KMS-11 (cell line): ENCODE results near the gene IFNA8.

ENCODE experiments used
- H2AFZ ChIP-seq: fragments of 200-600 bp; sonication (generic); 2 replicates; pipeline ENCODE4 v1.6.1; 2016; ENCODE audit warnings: antibody characterized with exemption, mixed run types, low read depth
- H3K27ac ChIP-seq: fragments of 200-600 bp; sonication (generic); 2 replicates; pipeline ENCODE4 v1.6.1; 2016; ENCODE audit warnings: mild to moderate bottlenecking, mixed run types
- H3K27me3 ChIP-seq: fragments of 200-600 bp; sonication (generic); 2 replicates; pipeline ENCODE4 v1.6.1; 2017; ENCODE audit warnings: mild to moderate bottlenecking, low read depth, mixed run types, moderate library complexity; ENCODE audit not compliant: insufficient read depth
- H3K36me3 ChIP-seq: fragments of 200-600 bp; sonication (generic); 2 replicates; pipeline ENCODE4 v1.6.1; 2017; ENCODE audit warnings: mild to moderate bottlenecking, mixed run types; ENCODE audit not compliant: insufficient read depth
- H3K4me1 ChIP-seq: fragments of 200-600 bp; sonication (generic); 2 replicates; pipeline ENCODE4 v1.6.1; 2016; ENCODE audit warnings: mild to moderate bottlenecking, low read depth, mixed run types; ENCODE audit not compliant: poor library complexity, severe bottlenecking
- H3K4me2 ChIP-seq: fragments of 200-600 bp; sonication (generic); 2 replicates; pipeline ENCODE4 v1.7.0; 2016; ENCODE audit warnings: mild to moderate bottlenecking, mixed run types
- H3K4me3 ChIP-seq: fragments of 200-600 bp; sonication (generic); IDR thresholded peaks from 2 replicates; pipeline ENCODE4 v1.6.1; 2017; ENCODE audit warnings: low read depth, low read length, mixed read lengths; ENCODE audit not compliant: insufficient read depth
- H3K79me2 ChIP-seq: fragments of 200-600 bp; sonication (generic); 2 replicates; pipeline ENCODE4 v1.6.1; 2016; ENCODE audit warnings: low read depth, mixed run types; ENCODE audit not compliant: insufficient read depth
- H3K9ac ChIP-seq: fragments of 200-600 bp; sonication (generic); 2 replicates; pipeline ENCODE4 v1.6.1; 2016; ENCODE audit warnings: mild to moderate bottlenecking, mixed run types
- H4K20me1 ChIP-seq: fragments of 200-600 bp; sonication (generic); 2 replicates; pipeline ENCODE4 v1.6.1; 2016; ENCODE audit warnings: mild to moderate bottlenecking, mixed run types; ENCODE audit not compliant: insufficient read depth
- CTCF ChIP-seq: fragments of 200-600 bp; sonication (generic); conservative IDR thresholded peaks from 2 replicates; pipeline ENCODE4 v1.6.1; 2017; ENCODE audit warnings: low read depth, mild to moderate bottlenecking, antibody characterized with exemption, low read length, moderate library complexity, mixed read lengths

The IFNA8 gene

GRCh38 chr9:21395778-21396717 is 12.9 kb upstream of the IFNA8 start:
- Histone ChIP-seq H3K36me3 (no peaks in the 10 kb centered on the region), H3K27me3 (no peaks in the 10 kb centered on the region), H4K20me1 (no peaks in the 10 kb centered on the region), H3K9ac (no peak overlapping the region), H2AFZ (no peak overlapping the region), H3K27ac (no peak overlapping the region), H3K4me1 (peaks cover 49% of the 10 kb centered on the region), H3K79me2 (no peaks in the 10 kb centered on the region), H3K4me3 (no peak overlapping the region), H3K4me2 (no peak overlapping the region)
- TF ChIP-seq CTCF = no peak

DNA sequence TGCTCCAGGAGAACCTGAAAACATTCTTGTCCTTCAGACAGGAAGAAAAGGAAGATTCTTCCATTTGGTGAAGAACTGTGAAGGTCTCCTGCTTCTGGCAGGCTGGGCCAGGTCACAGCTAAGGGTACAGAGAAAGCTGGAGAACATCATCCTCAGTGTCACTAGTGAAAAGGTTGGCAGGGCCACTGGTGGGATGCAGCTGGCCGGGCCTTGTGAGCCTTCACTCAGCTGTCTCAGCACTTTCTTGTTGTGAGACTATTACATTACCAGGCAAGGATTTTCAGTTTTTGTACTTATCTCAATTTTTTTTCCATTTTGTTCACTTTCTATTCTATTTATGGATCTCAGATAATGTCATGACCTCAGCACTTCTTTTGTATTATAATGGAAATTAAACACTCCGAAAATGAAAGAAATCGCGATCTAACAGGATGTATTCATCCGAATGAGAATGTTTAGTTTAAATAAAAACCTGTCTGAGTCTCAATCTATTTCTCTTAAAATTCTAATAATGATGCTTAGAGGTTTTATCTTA is 9.9 kb upstream of the IFNA8 start:
- Histone ChIP-seq H3K27me3 (no peaks in the 10 kb centered on the region), H3K9ac (no peak overlapping the region; the same call in 1 of the 2 replicates), H3K79me2 (no peaks in the 10 kb centered on the region), H3K4me3 (no peak overlapping the region), H3K27ac (peak overlapping the region; percentile 19; the same call in 1 of the 2 replicates), H3K4me1 (peaks cover 43% of the 10 kb centered on the region), H3K36me3 (no peaks in the 10 kb centered on the region), H4K20me1 (no peaks in the 10 kb centered on the region), H3K4me2 (peak overlapping the region; percentile 36), H2AFZ (no peak overlapping the region)
- no peak for TF ChIP-seq CTCF

- H3K4me3 ChIP-seq = no peak overlapping the region
- H3K27me3 ChIP-seq = no peaks in the 10 kb centered on the region
- no peaks in the 10 kb centered on the region for H4K20me1 ChIP-seq
- H3K4me1 ChIP-seq = peaks cover 34% of the 10 kb centered on the region
- no peak overlapping the region; the same call in 1 of the 2 replicates for H2AFZ ChIP-seq
- H3K79me2 ChIP-seq = no peaks in the 10 kb centered on the region
- H3K9ac ChIP-seq = 0 out of 2 replicates have a peak overlapping the region, but pooled peaks have one; percentile 11
- 0 out of 2 replicates have a peak overlapping the region, but pooled peaks have one; percentile 14 for H3K27ac ChIP-seq
- peak overlapping the region; percentile 36 for H3K4me2 ChIP-seq
- TF ChIP-seq CTCF = no peak
- H3K36me3 ChIP-seq = no peaks in the 10 kb centered on the region
These were observed 9.0 kb upstream of the IFNA8 start for GRCh38 chr9:21399956-21400355.

DNA sequence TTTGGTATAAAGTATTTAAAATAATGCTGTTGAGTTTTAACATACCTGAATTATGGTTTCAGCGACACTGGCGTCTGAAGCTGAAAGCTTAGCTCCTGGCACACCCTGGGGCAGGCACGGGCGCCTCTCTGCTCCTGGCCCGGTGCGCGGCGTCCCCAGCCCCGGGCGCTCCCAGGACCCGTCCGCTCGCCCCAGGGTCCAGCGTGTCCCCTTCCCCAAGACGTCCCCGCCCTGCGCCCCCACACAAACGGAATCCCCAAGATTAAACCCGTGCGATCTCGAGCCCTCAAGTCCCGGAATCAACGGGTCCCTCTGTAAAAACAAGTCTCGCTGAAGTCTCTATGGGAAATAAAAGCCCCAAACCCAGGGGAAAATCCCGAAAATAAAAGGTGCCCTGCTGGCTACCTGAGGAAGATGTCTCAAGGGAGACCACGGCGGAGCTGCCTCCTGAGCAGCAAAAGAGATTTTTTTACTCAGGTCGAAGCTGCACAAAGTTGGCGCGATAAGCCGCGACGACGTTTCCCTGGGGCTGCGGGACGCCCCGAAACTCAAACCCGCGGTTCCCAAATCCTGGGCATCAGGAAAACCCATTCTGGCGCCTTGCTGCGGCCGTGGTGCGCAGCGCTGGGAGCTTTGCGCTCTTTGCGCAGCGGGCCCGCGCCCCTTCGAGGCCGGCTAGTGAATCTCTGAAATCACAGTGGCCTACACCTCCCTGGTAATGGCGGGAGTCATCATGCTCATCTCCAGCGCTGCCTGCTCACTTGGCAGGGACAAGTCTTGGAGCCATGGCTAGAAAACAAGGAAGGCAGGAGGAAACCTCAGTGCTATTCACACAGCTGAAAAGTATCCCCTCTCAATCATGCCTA is 6.3 kb upstream of the IFNA8 start:
- Histone ChIP-seq H3K27me3 (no peaks in the 10 kb centered on the region), H4K20me1 (no peaks in the 10 kb centered on the region), H3K27ac (no peak overlapping the region), H3K4me1 (peaks cover 28% of the 10 kb centered on the region), H3K4me3 (no peak overlapping the region), H3K4me2 (no peak overlapping the region), H3K36me3 (no peaks in the 10 kb centered on the region), H3K79me2 (no peaks in the 10 kb centered on the region), H2AFZ (no peak overlapping the region), H3K9ac (no peak overlapping the region)
- no peak for TF ChIP-seq CTCF
